AG08396 (cell line): ENCODE measurements around the gene CSTF3.
"Not testable (repeated sequence)": the region's sequence is repeated elsewhere in the genome, so short reads cannot be mapped to it uniquely, and the experiment has no call there.

Source experiments
- DNase-seq: peaks from one replicate; pipeline ENCODE4 v3.0.0; 2012; ENCODE audit warnings: low spot score, mixed read lengths

CSTF3 gene

DNA sequence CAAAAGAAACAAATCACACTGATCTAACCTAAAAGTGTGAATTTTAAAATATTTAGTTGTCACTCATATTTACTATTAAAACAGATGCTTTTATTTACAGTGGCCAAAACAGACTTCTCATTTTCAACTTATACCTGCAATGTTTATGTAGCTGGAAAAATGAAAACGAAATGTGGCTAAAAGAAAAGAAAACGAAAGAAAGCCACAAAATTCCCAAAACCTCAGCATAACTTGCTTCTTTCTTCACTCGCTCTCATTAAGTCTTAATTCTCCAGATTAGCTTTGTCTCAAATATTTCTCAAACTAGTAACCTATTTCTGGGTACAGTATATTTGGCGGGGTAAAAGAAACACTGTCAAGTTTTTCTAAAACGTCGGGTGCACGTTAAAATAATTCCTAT, 693 bp downstream of the CSTF3 start:
- DNase-seq: no peak

DNA sequence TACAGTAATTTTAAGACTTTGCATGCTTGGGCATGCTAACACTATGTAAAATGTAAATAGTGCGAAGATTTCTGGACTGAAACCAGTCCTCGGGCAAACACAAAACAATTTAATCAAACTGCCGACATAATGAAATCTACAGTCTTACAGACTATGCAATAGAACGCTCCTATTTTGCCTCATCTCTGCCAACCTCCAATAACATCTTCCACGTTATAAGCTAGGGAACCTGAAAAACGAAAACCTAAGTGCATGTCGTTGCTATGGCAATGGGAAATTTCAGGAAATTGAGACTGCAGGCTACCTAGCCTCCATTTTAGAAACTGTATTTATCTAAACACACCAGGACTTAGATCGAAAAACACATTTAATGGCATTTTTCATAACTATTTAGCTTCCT, 1.1 kb downstream of the CSTF3 start:
- DNase-seq: no peak

DNA sequence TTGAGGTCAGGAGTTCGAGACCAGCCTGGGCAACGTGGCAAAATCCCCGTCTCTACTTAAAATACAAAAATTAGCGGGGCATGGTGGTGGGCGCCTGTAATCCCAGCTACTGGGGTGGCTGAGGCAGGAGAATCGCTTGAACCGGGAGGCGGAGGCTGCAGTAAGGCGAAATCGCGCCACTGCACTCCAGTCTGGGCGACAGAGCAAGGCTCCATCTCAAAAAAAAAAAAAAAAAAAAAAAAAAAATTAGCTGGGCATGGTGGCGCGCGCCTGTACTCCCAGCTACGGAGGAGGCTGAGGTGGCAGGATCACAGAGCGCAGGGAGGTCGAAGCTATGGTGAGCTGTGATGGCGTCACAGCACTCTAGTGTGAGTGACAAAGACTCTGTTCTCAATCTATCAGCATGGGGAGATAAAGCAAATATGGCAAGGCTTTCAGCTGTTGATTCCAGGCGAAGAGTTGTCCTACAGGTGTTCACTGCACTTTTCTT, 1.9 kb downstream of the CSTF3 start:
- DNase-seq: not testable (repeated sequence)

DNA sequence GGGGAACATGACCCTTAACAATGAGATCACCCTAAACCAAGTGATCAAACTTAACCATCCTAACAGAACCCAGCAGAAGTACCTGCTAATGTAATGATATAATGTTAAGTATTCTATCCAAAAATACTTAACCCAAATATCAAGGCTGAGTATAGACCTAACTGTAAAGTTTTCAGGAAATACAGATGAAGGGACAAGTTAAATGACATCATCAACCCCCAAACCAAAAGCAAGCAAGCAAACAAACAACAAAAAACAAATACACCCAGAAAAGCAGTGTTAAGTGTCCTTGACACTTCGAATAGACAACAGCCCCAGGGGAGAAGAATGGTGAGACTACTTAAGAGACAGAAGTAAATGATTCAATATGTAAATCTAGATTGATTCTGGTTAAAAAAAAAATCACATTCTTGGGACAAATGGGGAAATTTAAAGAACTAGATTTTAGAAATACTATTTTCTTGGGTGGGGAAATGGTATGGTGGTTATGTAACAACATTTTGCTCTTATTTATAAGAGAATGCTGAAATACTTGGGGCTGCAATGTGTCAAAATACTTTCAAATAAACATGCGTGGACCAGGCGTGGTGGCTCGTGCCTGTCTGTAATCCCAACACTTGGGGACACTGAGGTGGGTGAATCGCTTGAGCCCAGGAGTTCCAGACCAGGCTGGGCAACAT, 2.5 kb downstream of the CSTF3 start:
- DNase-seq: no peak

DNA sequence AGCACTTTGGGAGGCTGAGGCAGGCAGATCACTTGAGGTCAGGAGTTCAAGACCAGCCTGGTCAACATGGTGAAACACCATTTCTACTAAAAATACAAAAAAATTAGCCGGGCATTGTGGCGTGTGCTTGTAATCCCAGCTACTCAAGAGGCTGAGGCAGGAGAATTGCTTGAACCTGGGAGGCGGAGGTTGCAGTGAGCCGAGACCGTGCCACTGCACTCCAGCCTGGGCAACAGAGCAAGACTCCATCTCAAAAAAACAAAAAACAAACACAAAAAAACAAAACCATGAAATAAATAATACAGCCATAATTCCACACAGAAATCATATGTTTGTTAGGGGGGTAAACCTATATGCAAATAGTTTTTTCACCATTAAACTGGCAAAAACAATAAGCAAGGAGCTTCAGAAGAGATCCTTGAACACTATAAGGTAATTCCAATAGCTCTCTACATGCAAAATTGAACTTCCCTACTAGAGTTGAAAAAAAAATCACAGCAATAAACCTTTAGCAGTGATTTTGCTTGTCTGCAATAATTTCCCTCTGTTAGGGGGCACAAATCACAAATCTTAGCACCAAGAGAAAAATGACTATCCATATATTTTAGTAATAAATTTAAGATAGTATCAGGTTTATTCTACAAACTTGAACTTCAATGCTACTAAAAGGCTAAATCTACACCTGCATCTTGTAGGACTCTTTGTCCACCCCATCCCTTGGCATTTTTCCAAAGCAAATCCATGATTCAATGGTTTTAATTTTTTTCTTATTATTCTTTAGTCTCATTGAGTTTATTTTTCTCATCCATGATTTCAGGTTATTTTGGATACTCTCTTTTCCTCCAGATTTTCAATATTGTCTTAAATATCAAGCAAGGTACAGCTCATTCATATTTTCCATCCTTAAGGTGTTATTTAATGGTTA, 3.9 kb downstream of the CSTF3 start:
- DNase-seq: no peak

DNA sequence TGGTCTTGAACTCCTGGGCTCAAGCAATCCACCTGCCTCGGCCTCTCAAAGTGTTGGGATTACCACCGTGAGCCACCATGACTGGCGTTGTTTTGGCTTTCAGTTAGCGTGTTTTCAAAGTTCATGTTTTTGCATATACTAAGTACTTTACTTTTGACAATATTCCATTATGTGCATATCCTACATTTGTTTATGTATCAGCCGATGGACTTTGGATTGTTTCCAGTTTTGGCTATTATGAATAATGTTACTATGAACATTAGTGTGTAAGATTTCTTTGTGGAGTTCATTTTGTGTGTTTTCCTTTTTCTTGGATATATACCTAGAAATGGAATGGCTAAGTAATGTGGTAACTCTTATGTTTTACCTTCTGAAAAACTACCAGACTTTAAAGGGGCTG, 9.9 kb downstream of the CSTF3 start:
- DNase-seq: no peak

DNA sequence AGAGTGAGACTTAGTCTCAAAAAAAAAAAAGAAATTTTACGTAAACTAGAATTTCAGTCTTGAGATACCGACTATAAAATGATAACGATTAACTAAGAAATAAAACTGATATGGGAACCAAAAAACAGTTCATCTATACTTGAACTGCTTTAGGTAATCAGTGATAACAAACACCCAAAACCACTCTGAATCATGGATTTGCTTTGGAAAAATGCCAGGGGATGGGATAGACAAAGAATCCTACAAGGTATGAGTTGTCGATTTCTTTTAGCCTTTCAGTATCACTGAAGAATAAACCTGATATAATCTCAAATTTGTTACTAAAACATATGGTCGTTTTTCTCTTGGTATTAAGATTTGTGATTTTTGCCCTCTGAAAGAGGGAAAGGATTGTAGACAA, 13.7 kb downstream of the CSTF3 start:
- no peak for DNase-seq

DNA sequence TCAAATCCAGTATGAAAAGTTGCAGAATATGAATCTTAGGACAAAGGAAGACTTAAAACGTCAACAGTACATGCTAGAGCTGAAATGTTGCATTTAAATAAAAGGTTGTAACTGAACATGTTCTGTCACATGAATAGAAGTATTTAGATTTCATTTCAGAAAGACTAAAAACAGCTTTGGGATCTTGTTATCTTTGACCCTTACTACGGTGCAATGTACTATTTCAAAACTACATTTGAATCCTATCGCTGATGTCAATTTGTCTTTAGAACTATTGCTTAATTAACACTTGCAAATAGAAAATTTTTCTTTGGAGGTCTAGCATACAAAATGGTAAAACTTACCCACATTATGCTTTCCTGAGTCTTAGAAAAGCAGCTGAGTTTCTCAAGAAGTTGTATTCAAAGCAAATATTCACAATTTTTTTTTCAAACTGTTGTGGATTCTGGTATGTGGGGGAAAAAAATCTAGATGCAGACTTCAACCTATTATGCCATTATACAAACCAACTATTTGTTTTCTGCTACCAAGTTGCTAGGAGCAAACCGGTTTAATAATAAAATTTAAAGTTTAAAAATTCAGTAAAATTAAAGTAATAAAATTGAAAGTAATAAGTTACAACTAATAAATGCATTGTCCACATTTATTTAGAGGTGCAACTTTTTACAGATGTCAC, 25.4 kb downstream of the CSTF3 start:
- DNase-seq: no peak

DNA sequence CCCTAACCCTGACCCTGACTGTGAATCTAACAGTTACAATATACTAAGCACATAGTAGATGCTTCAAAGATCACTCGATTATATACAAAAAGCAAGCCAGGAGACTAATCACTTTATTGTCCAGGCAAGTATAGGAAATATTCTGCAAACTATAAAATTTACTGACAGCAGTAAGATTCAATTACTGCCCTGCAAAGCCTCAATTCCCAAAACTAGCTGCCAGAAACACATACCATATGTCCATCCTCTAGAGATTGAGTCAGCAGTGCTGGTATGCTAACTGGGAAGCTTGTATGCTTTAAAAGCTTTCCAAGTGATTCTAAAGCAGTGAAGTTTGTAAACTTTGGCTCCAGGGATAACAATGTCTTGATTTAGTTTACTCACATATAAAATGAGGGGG, 26.1 kb downstream of the CSTF3 start:
- DNase-seq: peak; percentile 33

DNA sequence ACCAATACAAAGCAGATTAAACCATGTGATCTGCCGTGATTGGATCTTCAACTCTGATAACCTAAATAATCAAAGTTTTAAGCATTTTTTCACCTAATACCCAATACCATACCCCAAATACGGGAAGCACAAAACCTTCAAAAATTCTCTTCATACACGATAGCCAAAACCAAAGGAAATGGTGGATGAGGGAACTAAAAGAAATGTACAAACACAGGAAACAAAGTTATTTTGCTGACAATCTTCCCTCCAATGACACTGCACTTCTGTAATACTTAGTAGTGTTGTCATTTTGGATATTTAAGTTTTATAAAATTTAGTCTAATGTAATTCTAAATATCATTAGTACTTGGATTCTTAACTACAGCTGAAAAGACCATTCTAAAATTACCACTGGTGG, 27.0 kb downstream of the CSTF3 start:
- no peak for DNase-seq

DNA sequence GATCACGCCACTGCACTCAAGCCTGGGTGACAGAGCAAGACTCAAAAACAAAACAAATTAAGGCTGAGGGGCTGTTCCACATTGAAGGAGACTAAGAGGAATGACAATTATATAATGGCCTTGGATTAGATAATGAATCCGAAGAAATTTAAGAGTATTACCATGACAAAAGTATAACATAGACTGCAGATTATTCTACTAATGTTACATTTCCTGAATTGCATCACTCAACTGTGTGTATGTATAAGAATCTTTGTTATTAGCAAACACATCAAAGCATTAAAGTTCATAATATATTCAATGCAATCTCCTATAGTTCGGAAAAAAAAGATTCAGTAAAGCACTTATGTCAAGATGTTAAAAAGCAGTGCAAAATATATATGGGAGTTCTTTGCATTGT, 27.5 kb downstream of the CSTF3 start:
- DNase-seq: no peak

DNA sequence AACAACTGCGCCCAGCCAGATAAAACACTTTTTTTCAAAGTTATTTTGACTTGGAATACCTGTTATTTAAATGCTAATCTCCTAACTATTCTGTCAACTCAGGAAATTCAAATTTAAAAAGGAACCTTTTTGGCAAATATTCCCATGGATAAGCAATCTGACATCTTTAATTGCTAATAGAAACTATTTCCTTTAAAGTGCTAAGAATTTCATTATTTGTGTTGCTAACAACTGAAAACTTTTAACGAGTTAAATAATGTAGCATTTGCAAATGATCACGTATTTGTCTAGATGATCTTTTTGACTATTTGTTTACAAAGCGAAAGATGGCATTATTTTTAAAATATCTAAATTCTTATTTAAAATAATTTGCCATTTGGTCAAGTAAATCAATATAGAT, 28.8 kb downstream of the CSTF3 start:
- DNase-seq: no peak

DNA sequence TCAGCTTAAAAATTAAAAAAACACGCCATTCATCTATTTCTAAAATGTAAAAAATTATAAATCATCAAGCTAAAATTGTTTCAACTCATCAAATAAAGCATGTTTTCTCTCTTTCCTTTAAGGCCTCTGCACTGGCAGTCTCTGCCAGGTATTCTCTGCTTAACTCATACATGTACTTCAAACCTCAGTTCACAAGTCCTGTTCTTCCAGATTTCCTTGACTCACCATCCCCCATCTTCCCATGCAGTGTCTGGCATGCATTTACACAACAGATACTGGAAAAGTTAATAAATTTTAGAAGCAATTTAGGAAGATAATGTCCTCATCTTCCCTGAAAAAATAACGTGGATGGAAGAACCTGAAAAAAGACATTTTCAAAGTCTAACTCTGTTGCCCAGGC, 32.5 kb downstream of the CSTF3 start:
- DNase-seq: no peak

DNA sequence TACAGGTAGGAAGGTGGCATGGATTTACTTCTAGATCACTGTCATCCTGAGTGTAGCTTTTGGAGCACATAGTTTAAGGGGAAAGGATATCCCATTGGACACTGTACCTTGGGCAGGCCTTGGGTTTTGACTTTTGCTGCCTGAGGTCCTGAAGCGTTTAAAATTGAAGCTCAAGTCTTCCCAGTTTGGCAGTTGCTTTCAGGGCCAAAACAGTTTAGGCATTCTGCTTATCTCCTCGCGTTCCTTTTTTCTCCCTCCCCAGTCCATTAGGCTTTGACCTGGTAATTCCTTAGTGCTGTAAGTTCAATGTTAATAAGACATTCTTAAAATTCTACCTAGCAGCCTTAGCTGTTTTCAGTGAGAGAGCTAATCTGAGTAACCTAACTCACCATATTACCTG, 35.7 kb downstream of the CSTF3 start:
- DNase-seq: no peak

DNA sequence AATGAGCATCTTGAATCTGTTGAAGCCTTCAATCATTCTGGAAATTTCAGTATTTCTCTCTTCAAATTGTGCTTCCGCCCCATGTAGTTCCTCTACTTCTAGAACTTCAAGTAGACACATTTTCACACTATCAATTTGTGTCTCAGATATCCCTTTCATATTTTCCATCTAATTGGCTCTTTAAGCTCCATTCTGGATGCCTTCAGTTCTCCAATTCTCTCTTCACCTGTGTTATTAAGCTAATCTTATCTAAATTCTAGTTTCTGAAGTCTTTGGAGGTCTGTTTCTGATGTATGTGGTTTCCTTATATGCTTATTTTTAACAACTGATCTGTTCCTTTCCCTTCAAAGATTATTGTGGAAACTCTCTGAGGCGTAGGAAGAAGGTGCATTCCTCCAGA, 36.3 kb downstream of the CSTF3 start:
- DNase-seq: no peak

DNA sequence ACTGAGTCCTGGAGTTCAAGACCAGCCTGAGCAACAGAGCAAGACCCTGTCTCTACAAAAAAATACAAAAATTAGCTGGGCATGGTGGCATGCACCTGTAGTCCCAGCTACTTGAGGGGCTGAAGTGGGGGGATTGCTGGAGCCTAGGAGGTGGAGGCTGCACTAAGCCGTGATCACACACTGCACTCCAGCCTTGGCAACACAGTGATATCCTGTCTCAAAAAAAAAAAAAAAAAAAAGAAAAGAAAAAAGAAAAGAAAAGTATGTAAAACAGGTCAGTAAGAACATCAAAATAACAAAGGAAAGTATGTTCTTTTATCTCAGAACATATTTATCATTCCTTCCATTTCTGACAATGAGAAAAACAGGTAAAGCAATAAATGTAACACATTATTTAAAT, 38.6 kb downstream of the CSTF3 start:
- not testable (repeated sequence) for DNase-seq

DNA sequence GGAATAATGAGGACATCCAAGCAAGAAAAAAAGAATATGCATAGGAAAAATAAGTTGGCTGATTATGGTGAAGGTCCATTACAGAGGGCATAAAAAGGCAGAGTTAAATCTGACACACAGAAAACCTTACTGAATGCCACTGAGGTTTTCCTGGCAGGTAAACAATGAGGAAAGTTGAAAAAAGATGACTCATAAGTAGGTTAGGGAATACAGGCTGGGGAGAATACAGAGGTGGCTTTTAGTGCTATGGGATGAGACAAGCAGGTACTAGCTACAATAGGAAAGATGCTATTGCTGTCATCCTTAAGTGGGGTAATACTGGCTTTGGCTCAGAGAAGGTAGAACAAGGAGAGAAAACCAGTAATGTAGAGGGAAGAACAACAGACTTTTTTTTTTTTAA, 44.7 kb downstream of the CSTF3 start:
- no peak for DNase-seq

DNA sequence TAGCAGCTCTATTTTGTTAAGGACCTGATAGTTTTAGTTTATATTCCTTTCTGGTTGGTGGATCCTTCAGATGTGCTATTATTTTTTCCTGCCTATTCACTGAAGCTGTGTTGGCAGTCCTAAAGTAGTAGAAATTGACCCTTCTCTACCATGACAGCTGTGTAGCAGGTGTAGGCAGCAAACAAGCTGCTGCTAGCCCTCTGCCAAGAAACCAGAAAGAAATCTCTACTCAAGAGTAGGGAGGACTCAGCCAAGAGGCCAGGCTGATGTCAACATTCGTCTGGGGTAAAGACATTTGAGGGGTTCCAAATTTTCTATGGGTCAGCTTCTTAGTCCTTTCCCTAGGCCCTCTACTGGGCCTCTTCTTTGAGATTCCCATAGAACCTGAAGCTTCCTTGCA, 51.2 kb downstream of the CSTF3 start:
- no peak for DNase-seq

DNA sequence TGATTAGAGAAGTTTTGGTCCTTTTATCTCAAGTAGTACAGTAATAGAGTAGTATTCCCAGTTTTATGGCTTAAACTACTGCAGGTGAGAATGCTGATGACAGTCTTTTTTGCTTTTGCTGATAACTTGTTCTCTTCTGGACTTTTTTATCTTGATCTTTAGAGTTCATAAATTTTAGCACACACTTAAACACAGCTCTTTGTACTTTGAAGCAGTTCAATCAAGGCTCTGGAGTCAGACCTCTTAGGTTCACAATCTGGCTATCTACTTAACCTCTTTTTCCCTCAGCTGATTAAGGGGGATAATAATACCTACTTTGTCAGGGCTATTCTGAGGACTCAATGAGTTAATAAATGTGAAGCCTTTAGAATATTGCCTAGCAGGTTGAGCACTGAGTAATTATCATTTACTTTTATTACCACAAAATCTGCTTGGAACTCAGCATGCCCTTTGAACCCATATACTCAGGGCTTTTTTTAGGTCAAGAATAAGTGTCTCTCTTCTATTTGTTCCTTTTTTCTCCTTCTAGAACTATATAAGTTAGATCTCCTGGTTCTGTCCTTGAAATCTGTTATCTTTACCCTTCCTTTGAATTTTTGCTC, 51.9 kb downstream of the CSTF3 start:
- no peak for DNase-seq

DNA sequence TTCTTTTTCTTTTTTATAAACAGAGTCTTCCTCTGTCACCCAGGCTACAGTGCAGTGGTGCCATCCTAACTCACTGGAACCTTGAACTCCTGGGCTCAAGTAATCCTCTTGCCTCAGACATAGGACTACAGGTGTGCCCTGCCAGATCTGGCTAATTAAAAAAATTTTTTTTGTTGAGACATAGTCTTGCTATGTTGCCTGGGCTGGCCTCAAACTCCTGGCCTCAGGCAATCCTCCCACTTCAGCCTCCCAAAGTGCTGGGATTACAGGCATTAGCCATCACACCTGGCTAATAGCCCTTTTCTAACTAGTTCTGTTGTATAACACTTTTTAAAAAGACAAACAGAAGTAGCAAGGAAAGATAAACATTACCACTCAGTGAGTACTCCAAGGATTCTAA, 57.4 kb downstream of the CSTF3 start:
- no peak for DNase-seq

DNA sequence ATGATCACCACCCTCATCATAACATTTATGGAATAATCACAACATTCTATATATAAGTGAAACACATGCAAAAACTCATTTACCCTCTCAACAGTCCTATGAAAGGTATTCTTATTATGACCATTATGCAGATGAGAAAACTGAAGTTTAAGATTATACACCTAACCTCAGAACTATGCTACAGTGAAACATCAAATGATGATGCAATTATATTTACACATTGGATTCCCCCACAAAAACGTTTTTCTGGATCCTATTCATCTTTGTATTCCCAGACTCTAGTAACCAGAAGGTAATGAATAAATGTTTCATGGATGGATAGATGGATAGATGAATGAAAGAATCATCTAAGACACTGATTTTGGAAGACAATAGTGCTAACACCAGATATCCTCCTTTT, 67.1 kb downstream of the CSTF3 start:
- DNase-seq: no peak

DNA sequence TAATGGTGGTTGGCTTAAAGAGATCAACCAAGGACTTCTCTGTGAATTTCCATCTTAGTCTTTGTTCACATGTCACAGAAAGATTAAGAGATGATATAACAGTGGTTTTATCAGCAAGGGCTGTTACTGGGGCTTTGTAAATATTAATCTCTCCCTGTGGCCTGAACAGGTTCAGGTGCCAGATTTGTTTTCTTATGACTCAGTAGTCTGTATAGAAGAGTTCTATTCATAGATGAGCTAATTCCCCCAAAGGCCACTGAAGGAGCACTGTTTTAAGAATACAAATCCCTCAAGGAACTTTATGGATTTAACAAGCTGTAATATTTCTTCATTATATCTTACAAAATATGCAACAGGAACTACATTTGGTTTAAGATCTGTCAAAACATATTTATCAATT, 71.5 kb downstream of the CSTF3 start:
- DNase-seq: peak; percentile 8

DNA sequence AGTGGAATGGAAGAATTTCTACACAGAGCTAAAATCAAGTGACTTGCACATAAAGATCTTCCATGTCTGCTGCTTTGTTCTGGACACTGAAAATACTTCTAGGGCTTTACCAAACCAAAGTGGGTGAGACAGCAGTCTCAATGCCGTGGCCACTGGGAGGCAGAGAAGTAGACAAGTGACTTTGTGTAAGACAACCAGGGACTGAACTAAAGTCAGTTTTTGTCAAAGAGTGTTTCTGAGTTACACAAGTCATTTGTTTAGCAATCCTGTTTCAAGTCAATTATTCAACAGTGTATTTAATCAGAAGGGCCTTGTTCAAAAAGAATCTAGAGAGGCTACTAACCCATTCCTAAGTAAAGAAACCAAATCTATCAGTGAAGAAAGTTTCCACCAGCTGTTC, 75.3 kb downstream of the CSTF3 start:
- DNase-seq: no peak
